PC-3 (cell line): ENCODE data around the gene CDH13. TPM values are rescaled to one million over a fixed set of nuclear protein-coding genes. Genes with fewer than 3 reads are reported as not detected.

Experiments used
- ATAC-seq: fragments of 200-7000 bp; cut with Tn5 transposase; 2 replicates; pipeline ENCODE4 v1.9.1; 2020; ENCODE audit warnings: mild to moderate bottlenecking, moderate library complexity
- BruUV-seq: library from RNA; stranded (reverse); fragments of 400-500 nt; replicated peaks from 2 replicates; lab custom pipeline; 2021; lab: Mats Ljungman, UMichigan
- CTCF ChIA-PET: fragments of 300-600 bp; sonication (Branson Sonifier 250); formaldehyde crosslinking; loops from one replicate; lab custom pipeline; 2022; ENCODE audit warnings: antibody characterized with exemption; lab: Charles Lee
- POLR2A ChIA-PET: fragments of 300-600 bp; sonication (Branson Sonifier 250); formaldehyde crosslinking; loops from one replicate; lab custom pipeline; 2022; ENCODE audit warnings: antibody characterized with exemption; ENCODE audit not compliant: unreplicated experiment; lab: Charles Lee
- DNase-seq: peaks from one replicate; pipeline ENCODE4 v3.0.0-alpha.2; 2015
- H2AFZ ChIP-seq: fragments of 300-600 bp; sonication (generic); 2 replicates; pipeline ENCODE4 v1.6.0; 2016; ENCODE audit warnings: antibody characterized with exemption, low read length
- H3F3A ChIP-seq: fragments of 300-600 bp; sonication (generic); one replicate; pipeline ENCODE4 v1.6.0; 2017; ENCODE audit warnings: antibody characterized with exemption, low read length, control low read depth, mild to moderate bottlenecking; ENCODE audit not compliant: unreplicated experiment
- H3K27ac ChIP-seq: fragments of 300-600 bp; sonication (generic); 2 replicates; pipeline ENCODE4 v1.5.1; 2016; ENCODE audit warnings: mild to moderate bottlenecking, low read length
- H3K27me3 ChIP-seq: fragments of 300-600 bp; sonication (generic); 2 replicates; pipeline ENCODE4 v1.6.1; 2016; ENCODE audit warnings: low read length, mixed read lengths
- H3K36me3 ChIP-seq: fragments of 300-600 bp; sonication (generic); 2 replicates; pipeline ENCODE4 v1.6.1; 2016; ENCODE audit warnings: low read depth, mixed run types, low read length, mixed read lengths
- H3K4me1 ChIP-seq: fragments of 300-600 bp; sonication (generic); 2 replicates; pipeline ENCODE4 v1.5.1; 2016; ENCODE audit warnings: low read length; ENCODE audit not compliant: insufficient read depth
- H3K4me2 ChIP-seq: fragments of 300-600 bp; sonication (generic); 2 replicates; pipeline ENCODE4 v1.6.0; 2016; ENCODE audit warnings: low read length
- H3K4me3 ChIP-seq: fragments of 300-600 bp; sonication (generic); 2 replicates; pipeline ENCODE4 v1.5.1; 2016; ENCODE audit warnings: mild to moderate bottlenecking, low read length, mixed read lengths
- H3K79me2 ChIP-seq: fragments of 300-600 bp; sonication (generic); 2 replicates; pipeline ENCODE4 v1.6.1; 2017; ENCODE audit warnings: low read length, mixed read lengths
- H3K9ac ChIP-seq: fragments of 300-600 bp; sonication (generic); 2 replicates; pipeline ENCODE4 v1.6.0; 2016; ENCODE audit warnings: mild to moderate bottlenecking, low read length
- H3K9me2 ChIP-seq: fragments of 300-600 bp; sonication (generic); replicated peaks from 2 replicates; pipeline ENCODE4 v1.6.1; 2016; ENCODE audit warnings: mixed run types, low read length, mixed read lengths
- H3K9me3 ChIP-seq: fragments of 300-600 bp; sonication (generic); 2 replicates; pipeline ENCODE4 v1.6.1; 2016; ENCODE audit warnings: low read length, mixed read lengths
- H4K20me1 ChIP-seq: fragments of 300-600 bp; sonication (generic); 2 replicates; pipeline ENCODE4 v1.6.1; 2016; ENCODE audit warnings: low read length, mixed read lengths
- CTCF ChIP-seq: fragments of 300-600 bp; sonication (generic); conservative IDR thresholded peaks from 2 replicates; pipeline ENCODE4 v1.5.1; 2017; ENCODE audit warnings: antibody characterized with exemption, low read depth, mild to moderate bottlenecking, low read length
- EZH2 ChIP-seq: fragments of 300-600 bp; sonication (generic); IDR thresholded peaks from one replicate; pipeline ENCODE4 v1.6.1; 2017; ENCODE audit warnings: antibody characterized with exemption, mild to moderate bottlenecking, low read length; ENCODE audit not compliant: unreplicated experiment
- EZH2phosphoT487 ChIP-seq: fragments of 300-600 bp; sonication (generic); IDR thresholded peaks from 2 replicates; pipeline ENCODE4 v1.6.1; 2018; ENCODE audit warnings: mild to moderate bottlenecking, antibody characterized with exemption, low read length, borderline replicate concordance
- intact Hi-C: fragments of 100-400 bp; cut with micrococcal nuclease; formaldehyde crosslinking; loops from 2 replicates; pipeline ENCODE4 v1.9.0; 2023
- total RNA-seq: library from RNA; depleted of rRNA; stranded (reverse); fragments of >200 nt; gene quantifications from 2 replicates; pipeline ENCODE4 v1.2.3, GENCODE V29; 2014

CDH13 gene
- total RNA-seq, 1 experiment from 2014 or later: 0.36 TPM

- H2AFZ ChIP-seq: no peak overlapping the region
- POLR2A ChIA-PET: no interaction called here
- no peaks in the 10 kb centered on the region for H3K9me3 ChIP-seq
- ATAC-seq: no peak
- no peak overlapping the region for H3K4me2 ChIP-seq
- H3K4me1 ChIP-seq: no peaks in the 10 kb centered on the region
- H3K27ac ChIP-seq: no peak overlapping the region
- CTCF ChIA-PET: no interaction called here
- H4K20me1 ChIP-seq: no peaks in the 10 kb centered on the region
- no peak for DNase-seq
- no peaks in the 10 kb centered on the region for H3K79me2 ChIP-seq
- H3K9me2 ChIP-seq: no peaks in the 10 kb centered on the region
- H3K36me3 ChIP-seq: no peaks in the 10 kb centered on the region
- no TSS peak for BruUV-seq
- H3K4me3 ChIP-seq: no peak overlapping the region
- intact Hi-C loops: no loop called here
- TF ChIP-seq EZH2 (no peak), CTCF (no peak), EZH2phosphoT487 (no peak)
- H3K9ac ChIP-seq: no peak overlapping the region
- H3F3A ChIP-seq: no peaks in the 10 kb centered on the region
- H3K27me3 ChIP-seq: no peaks in the 10 kb centered on the region
Observed at GRCh38 chr16:83037102-83037501, 410.3 kb downstream of the CDH13 start.

GRCh38 chr16:83037884-83038283, 411.1 kb downstream of the CDH13 start:
- Histone ChIP-seq H3K36me3 (no peaks in the 10 kb centered on the region), H4K20me1 (no peaks in the 10 kb centered on the region), H3K9ac (no peak overlapping the region), H3K4me2 (no peak overlapping the region), H3K4me3 (no peak overlapping the region), H3F3A (no peaks in the 10 kb centered on the region), H3K4me1 (no peaks in the 10 kb centered on the region), H3K27ac (no peak overlapping the region), H3K79me2 (no peaks in the 10 kb centered on the region), H3K27me3 (no peaks in the 10 kb centered on the region), H3K9me3 (no peaks in the 10 kb centered on the region), H2AFZ (no peak overlapping the region), H3K9me2 (no peaks in the 10 kb centered on the region)
- BruUV-seq: no TSS peak
- TF ChIP-seq CTCF (no peak), EZH2 (no peak), EZH2phosphoT487 (no peak)
- ATAC-seq (no peak), DNase-seq (no peak)
- ChIA-PET CTCF (no interaction called here), POLR2A (no interaction called here)
- intact Hi-C loops: no loop called here

GRCh38 chr16:83040174-83040573, 413.4 kb downstream of the CDH13 start:
- no TSS peak for BruUV-seq
- H3K36me3 ChIP-seq: no peaks in the 10 kb centered on the region
- no peaks in the 10 kb centered on the region for H3K9me2 ChIP-seq
- H3K9me3 ChIP-seq: no peaks in the 10 kb centered on the region
- ATAC-seq (no peak), DNase-seq (no peak)
- H4K20me1 ChIP-seq: no peaks in the 10 kb centered on the region
- POLR2A ChIA-PET: no interaction called here
- TF ChIP-seq CTCF (no peak), EZH2phosphoT487 (no peak), EZH2 (no peak)
- no peaks in the 10 kb centered on the region for H3K4me1 ChIP-seq
- H3K4me2 ChIP-seq: no peak overlapping the region
- no peak overlapping the region for H3K4me3 ChIP-seq
- H3F3A ChIP-seq: no peaks in the 10 kb centered on the region
- intact Hi-C loops: no loop called here
- H3K27me3 ChIP-seq: no peaks in the 10 kb centered on the region
- no peak overlapping the region for H2AFZ ChIP-seq
- H3K79me2 ChIP-seq: no peaks in the 10 kb centered on the region
- CTCF ChIA-PET: no interaction called here
- no peak overlapping the region for H3K9ac ChIP-seq
- no peak overlapping the region for H3K27ac ChIP-seq
